Upper lobe of right lung (tissue), 1 donor: Measurements from ENCODE around the gene CRYZL1. TPM values are rescaled to one million over a fixed set of nuclear protein-coding genes. Genes with fewer than 3 reads are reported as not detected.

Source experiments
- ATAC-seq: fragments of 200-7000 bp; cut with Tn5 transposase; one replicate; pipeline ENCODE4 v1.9.1; 2020; ENCODE audit warnings: mild to moderate bottlenecking, moderate library complexity
- DNase-seq: peaks from one replicate; pipeline ENCODE4 v3.0.0-alpha.2; 2020
- H3K27ac ChIP-seq: fragments of 200-600 bp; one replicate; pipeline ENCODE4 v1.8.0; 2022
- H3K27me3 ChIP-seq: fragments of 200-600 bp; one replicate; pipeline ENCODE4 v1.8.0; 2022; ENCODE audit warnings: mild to moderate bottlenecking
- H3K36me3 ChIP-seq: fragments of 200-600 bp; one replicate; pipeline ENCODE4 v1.8.0; 2022
- H3K4me1 ChIP-seq: fragments of 200-600 bp; one replicate; pipeline ENCODE4 v1.8.0; 2022
- H3K4me3 ChIP-seq: fragments of 200-600 bp; one replicate; pipeline ENCODE4 v1.8.0; 2022; ENCODE audit warnings: mild to moderate bottlenecking
- H3K9me3 ChIP-seq: fragments of 200-600 bp; one replicate; pipeline ENCODE4 v1.8.0; 2022
- intact Hi-C: fragments of 100-400 bp; cut with DNase I; formaldehyde crosslinking; loops from one replicate; pipeline ENCODE4 v1.11.0; 2022
- total RNA-seq: library from RNA; stranded (reverse); fragmentation: NEBNext Ultra II Directional; extraction: Animal tissue kit (Norgen Biotek cat#: 25700); gene quantifications from one replicate; pipeline ENCODE4 v1.2.1, GENCODE V29; 2021
- TF ChIP-seq, protein P1 (sequence below): fragments of 200-600 bp; IDR thresholded peaks from one replicate; pipeline ENCODE4 v1.8.0; 2022; ENCODE audit warnings: antibody characterized with exemption
- donor health status: DM: no; HTN: yes; CAD: no; lungs with severe emphysema.

The CRYZL1 gene
- total RNA-seq, 1 donor from 2014 or later, result 38.0 TPM

DNA sequence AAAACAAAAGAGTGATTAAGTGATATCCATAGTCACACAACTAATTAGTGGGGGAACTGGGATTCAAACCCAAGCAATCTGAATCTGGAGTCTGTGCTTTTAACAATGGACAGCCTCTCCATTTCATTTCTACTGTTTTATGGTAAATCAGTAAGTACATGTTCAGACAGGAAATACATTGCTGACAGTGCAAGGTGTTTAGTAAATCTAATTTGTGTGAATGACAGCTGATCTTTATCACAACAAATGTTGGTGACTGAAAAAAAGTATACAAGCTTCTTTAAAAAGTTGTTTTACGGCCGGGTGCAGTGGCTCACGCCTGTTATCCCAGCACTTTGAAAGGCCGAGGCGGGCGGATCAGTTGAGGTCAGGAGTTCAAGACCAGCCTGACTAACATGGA, 73.6 kb downstream of the CRYZL1 start:
- DNase-seq (no peak), ATAC-seq (no peak)
- no peak overlapping the region for H3K4me3 ChIP-seq
- no peaks in the 10 kb centered on the region for H3K4me1 ChIP-seq
- TF ChIP-seq, protein P1, sequence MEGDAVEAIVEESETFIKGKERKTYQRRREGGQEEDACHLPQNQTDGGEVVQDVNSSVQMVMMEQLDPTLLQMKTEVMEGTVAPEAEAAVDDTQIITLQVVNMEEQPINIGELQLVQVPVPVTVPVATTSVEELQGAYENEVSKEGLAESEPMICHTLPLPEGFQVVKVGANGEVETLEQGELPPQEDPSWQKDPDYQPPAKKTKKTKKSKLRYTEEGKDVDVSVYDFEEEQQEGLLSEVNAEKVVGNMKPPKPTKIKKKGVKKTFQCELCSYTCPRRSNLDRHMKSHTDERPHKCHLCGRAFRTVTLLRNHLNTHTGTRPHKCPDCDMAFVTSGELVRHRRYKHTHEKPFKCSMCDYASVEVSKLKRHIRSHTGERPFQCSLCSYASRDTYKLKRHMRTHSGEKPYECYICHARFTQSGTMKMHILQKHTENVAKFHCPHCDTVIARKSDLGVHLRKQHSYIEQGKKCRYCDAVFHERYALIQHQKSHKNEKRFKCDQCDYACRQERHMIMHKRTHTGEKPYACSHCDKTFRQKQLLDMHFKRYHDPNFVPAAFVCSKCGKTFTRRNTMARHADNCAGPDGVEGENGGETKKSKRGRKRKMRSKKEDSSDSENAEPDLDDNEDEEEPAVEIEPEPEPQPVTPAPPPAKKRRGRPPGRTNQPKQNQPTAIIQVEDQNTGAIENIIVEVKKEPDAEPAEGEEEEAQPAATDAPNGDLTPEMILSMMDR, result no peak
- H3K27me3 ChIP-seq, result no peaks in the 10 kb centered on the region
- no peaks in the 10 kb centered on the region for H3K9me3 ChIP-seq
- peaks cover 91% of the 10 kb centered on the region for H3K36me3 ChIP-seq
- intact Hi-C loops, result no loop called here
- no peak overlapping the region for H3K27ac ChIP-seq

DNA sequence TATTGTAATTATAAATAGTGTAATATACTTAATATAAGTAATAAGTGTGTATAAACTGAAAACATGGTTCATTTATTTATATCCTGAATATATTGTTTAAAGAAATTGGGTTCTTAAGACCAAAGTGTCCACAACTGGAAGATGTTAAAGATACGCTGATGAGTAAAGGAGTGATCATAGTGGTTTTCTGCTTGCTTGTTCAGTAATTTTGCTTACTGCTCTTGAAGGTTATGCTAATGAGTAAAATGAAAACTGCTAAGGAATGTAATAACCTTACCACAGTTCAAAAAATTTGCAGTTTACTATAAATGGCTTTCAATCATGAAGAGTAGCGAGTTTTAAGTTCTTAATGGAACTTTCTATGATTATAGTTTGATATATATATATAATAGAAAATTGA, 75.0 kb downstream of the CRYZL1 start:
- intact Hi-C loops, result no loop called here
- ATAC-seq (no peak), DNase-seq (no peak)
- no peak overlapping the region for H3K27ac ChIP-seq
- TF ChIP-seq, protein P1, result no peak
- no peak overlapping the region for H3K4me3 ChIP-seq
- H3K9me3 ChIP-seq, result no peaks in the 10 kb centered on the region
- no peaks in the 10 kb centered on the region for H3K4me1 ChIP-seq
- peaks cover 91% of the 10 kb centered on the region for H3K36me3 ChIP-seq
- H3K27me3 ChIP-seq, result no peaks in the 10 kb centered on the region

DNA sequence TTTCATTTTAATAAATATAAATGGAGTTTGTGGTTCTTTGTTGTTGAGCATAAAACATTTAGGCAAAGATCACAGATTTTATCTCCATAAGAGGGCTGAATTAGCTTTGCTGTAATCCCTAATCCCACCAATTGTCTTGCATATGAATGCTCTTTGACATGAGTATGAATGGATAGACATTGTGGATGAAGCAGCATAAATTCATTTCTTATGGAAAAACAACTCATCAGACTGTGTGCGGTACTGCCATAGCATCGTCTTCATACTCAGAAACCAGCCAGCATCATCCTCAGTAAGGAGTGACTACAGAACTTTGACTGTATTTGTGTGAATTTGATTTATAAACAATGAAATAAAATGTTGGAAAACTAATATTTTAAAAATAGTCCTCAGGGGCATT, 79.2 kb downstream of the CRYZL1 start:
- peaks cover 91% of the 10 kb centered on the region for H3K36me3 ChIP-seq

DNA sequence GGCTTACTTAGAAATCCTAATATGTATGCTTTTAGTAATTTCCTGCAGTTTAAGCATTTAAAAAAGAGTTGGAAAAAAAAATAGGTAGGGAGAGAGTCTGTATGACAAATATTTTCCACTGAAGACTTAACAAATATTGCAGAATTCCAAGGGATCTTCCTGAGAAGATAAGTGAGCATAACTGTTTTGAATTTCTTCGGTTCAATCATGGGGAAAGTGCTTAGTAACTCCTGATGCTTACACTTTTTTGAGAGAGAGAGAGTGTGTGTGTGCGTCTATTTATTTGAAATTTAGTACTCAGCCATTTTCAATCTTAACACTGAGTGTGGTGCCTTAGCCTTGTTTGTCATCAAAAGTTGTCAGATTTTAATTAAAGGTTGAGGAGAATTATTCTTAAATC, 80.2 kb downstream of the CRYZL1 start:
- no peak overlapping the region for H3K27ac ChIP-seq
- no peak for ATAC-seq
- no peak overlapping the region for H3K4me3 ChIP-seq
- DNase-seq, result no peak
- H3K27me3 ChIP-seq, result no peaks in the 10 kb centered on the region
- H3K36me3 ChIP-seq, result peaks cover 91% of the 10 kb centered on the region
- intact Hi-C loops, result no loop called here
- peaks cover 3% of the 10 kb centered on the region for H3K4me1 ChIP-seq
- H3K9me3 ChIP-seq, result no peaks in the 10 kb centered on the region
- TF ChIP-seq, protein P1, result no peak

More for the DNA sequence above, 79.2 kb downstream of the CRYZL1 start:
- Histone ChIP-seq H3K27me3 (no peaks in the 10 kb centered on the region), H3K9me3 (no peaks in the 10 kb centered on the region), H3K27ac (no peak overlapping the region), H3K4me3 (no peak overlapping the region), H3K4me1 (peaks cover 3% of the 10 kb centered on the region)
- intact Hi-C loops, result no loop called here
- TF ChIP-seq, protein P1, result no peak
- ATAC-seq (no peak), DNase-seq (no peak)

DNA sequence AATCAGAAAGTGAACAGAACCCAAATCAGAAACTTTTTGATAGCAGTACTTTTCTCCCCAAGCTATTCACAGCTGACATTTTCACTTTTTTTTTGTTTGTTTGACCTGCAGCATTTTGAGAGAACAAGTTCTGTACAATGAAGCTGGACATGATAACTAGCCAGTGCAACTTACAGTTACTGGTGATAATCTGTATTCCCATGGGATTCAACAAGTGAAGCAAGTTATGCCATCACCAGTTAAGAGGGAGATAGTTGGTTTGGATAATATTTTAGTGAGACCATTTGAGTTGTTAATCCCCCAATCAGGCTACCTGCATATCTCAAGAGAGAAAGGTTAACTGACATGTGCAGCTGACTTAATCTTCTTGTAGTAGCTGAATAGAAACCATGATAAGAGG, 80.6 kb downstream of the CRYZL1 start:
- H3K36me3 ChIP-seq, result peaks cover 93% of the 10 kb centered on the region
- no peak overlapping the region for H3K27ac ChIP-seq
- ATAC-seq (no peak), DNase-seq (no peak)
- intact Hi-C loops, result no loop called here
- H3K9me3 ChIP-seq, result no peaks in the 10 kb centered on the region
- no peaks in the 10 kb centered on the region for H3K27me3 ChIP-seq
- peaks cover 7% of the 10 kb centered on the region for H3K4me1 ChIP-seq
- TF ChIP-seq, protein P1, result no peak
- H3K4me3 ChIP-seq, result no peak overlapping the region

DNA sequence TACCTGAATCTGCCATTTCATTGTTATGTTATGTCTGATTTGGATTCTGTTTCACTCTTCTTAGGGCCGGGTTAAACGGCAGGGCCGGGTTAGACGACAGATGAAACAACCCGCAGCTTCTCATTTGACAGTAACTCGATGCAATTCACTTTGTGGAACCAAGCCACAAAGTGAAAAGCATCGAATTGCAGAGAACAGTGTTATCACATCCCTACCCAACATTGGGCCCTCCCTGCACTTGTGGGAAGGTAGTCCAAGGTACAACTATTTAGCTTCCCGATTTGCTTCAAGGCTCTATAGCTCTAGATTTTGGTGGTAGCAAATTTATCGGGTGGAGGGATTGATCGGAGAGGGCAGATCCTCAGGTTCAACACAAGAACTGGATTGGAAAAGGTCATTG, 81.7 kb downstream of the CRYZL1 start:
- Histone ChIP-seq H3K27me3 (no peaks in the 10 kb centered on the region), H3K36me3 (peaks cover 92% of the 10 kb centered on the region), H3K27ac (no peak overlapping the region), H3K9me3 (no peaks in the 10 kb centered on the region), H3K4me3 (no peak overlapping the region), H3K4me1 (peaks cover 15% of the 10 kb centered on the region)
- no peak for ATAC-seq
- intact Hi-C loops, result no loop called here
- no peak for DNase-seq
- TF ChIP-seq, protein P1, result no peak
